Measurements from ENCODE around the gene NAT8. TPM values are rescaled to one million over a fixed set of nuclear protein-coding genes. Genes with fewer than 3 reads are reported as not detected.
"Not testable (repeated sequence)": the region's sequence is repeated elsewhere in the genome, so short reads cannot be mapped to it uniquely, and the experiment has no call there.

The NAT8 gene, protein sequence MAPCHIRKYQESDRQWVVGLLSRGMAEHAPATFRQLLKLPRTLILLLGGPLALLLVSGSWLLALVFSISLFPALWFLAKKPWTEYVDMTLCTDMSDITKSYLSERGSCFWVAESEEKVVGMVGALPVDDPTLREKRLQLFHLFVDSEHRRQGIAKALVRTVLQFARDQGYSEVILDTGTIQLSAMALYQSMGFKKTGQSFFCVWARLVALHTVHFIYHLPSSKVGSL
- total RNA-seq: not detected

DNA sequence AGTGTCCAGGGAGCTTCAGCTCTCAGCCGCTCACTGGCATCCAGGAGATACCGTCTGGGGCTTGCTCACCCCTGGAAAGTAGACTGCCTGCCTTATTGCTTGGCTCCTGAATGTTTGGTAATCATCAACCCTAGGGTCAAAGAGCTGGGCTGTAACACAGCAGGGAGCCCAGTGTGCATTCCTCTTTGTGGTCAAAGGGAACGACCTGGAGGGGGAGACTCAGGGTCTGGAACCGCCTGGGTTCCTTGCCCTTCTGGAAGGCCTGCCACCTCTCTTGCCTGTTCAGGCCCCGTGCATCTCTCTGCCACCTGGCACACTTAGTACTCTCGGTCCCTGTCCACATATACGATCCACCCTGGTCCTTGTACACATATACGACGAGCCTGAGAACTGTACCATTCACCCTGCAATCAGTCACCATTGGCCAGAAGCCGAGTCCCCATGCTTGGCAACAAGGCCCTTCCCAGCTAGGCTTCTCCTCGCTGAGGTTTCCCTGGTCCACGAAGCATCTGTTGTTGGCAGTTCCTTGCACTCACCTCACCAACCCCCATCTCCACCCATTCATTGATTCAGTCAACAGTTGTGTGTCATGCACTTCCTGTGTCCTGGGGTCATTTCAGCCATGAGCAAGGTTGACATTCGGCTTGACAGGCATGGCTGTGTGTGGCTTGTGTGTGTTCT is at the start of gene NAT8:
Gene NAT8 (minus strand): TSS at position 85 of the 681 bp plus-strand sequence. CDS start 794 bp downstream, outside the sequence.
- ATAC-seq: no peak

DNA sequence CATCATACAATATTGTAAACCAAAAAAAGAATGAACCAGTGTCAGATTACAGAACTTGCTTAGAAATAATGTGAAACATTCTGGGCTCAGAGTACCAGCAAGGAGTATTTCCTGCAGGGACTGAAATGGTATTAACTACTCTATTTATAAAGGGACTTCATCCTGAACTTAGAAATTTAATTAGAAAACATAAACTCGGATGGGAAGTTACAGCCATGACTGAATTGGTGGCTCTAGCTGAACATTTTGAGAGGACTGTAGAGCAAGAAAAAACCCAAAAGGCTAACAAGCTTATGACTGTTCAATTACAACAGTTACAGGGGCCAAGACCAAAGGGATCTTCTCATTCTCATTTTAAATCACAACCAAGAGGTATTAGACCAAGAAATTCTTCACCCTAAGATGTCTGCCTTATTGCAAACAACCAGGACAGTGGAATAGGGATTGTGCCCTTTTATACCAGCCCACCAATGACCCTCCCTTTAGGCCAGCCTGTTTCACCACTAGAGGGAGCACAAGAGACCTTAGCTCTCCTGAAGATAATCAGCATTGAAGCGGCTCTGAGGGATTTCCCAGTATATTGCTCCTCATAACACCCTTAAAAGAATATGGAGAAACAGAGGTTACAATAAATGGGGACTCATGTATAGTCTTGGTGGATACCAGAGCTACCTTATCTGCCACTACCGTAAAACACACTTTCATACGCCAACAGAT is 48.3 kb upstream of the NAT8 start:
- peak; percentile 67 for ATAC-seq

DNA sequence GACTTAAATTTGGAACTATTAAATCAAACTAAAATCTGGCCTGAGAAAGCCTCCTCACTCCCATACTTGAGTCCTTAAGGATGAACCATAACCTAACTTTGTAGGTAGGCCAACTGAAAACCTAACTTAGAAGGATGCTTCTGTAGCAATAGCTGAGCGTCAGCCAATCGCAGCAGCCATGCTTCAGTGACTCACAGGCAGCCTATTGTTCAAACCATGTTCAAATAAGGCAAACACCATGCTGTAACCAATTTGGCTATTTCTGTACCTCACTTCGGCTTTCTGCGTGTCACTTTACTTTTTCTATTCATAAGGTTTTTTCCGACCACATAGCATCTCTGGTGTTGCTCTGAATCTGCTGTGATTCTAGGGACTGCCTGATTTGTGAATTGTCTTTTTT is 46.3 kb upstream of the NAT8 start:
- not testable (repeated sequence) for ATAC-seq

DNA sequence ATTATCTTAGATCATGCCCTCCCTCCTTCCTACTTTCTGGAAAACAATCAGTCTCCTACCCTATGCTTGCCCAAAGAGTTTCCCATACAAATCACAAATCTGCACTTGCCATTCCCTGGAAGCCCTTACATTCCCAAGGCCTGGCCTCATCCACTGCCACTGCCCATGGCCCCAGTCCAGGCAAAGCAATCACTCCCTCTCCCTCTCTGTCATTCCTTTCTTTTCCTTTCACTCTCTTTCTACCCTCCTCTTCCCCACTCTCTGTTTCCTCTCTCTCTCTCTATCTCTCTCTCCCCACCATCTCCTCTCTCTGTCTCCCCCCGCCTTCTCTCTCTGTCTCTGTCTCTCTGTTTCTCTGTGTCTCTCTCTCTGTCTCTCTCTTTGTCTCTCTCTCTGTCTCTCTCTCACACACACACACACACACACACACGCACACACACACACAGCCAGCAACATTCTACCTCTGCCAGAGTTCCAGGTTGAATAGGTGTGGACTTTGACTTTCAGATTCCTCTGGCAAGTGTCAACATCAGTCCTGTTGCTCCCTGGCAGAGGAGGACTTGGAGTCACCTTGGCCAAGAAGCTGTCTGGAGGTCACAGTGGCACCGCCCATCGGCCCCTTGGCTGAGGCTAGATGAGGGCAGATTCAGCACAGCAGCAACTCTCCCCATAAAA is 43.7 kb upstream of the NAT8 start:
- no peak for ATAC-seq

DNA sequence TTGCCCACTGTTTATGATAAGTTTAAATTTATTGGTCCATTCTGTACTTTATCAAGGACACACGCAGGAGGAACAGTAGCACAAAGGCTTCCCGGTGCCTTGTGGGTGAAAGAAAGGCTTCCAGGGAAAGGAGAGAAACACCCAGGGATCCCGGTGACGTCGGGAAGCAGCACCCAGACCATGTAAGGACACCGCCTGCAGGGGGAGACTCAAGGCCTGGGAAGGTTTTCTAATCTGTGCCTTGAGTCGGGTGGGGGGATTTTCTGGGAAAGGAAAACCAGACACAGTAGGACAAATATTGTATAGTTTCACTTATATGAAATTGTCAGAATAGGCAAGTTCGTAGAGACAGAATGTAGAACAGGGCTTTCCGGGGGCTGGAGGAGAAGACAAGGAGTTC is 42.7 kb upstream of the NAT8 start:
- ATAC-seq: not testable (repeated sequence)

DNA sequence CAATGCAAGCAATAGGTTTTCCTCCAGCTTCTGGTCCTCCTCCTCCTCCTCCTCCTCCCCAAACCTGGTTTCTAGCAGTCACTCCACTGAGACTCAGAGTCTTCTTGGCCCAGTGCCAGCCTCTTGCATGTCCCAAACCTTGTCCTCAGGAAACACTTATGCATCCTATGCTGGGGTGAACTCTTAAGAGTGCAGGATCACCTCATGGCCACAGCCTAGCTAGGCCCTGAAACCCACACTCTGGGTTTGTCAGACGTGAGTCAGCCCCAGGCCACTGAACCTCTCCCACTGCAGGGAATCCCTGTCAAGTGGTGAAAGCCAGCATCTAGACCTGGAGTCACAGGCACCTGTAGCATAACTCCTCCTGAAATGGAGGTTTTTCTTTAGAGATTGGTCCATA is 42.1 kb upstream of the NAT8 start:
- ATAC-seq: not testable (repeated sequence)

DNA sequence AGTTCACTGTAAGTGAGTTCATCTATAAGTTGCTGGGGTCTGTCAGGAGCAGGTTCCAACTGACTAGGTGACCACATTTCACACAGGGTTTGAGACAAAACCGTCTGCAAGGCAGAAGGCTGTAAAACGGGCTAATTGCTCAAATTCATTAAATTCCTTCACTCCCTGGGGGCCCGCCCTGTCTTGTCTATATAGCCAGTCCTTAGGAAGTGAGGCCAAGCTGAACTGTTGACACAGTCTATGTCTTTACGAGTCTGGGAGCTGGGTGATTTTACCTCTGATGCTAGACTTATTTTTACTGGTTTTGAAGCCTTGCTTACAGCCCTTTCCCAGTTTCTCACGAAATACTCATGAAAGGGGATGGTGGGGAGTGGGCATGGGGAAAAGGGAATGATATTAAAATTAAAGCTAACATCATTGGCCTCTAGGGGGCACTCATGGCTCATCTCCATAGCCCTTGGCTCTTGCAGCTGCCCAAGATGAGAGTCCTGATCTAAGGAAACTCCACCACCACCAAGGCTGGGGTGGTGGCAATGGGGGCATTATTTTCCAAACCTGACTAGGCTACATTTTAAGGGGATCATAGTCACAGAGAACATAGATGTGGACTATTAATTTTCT is 37.8 kb upstream of the NAT8 start:
- peak; percentile 63 for ATAC-seq

DNA sequence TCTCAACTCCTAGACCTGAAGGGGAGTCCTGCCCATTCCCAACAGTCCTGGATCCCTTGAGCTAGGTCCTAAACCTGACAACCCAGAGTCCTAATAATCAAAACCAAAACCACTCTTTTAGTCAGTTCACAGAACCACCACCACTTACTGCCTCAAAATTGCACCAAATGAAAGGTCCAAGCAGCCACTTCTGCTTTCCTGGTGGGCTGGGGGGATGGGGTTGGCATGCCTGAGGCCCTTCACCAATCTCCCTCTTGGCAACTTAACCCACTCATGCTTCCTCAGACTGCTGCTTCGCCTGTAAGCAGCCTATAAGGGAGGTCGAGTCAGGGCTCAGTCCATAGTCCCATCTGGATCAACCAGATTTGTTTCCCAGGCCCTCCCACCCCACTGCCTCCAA is 37.0 kb upstream of the NAT8 start:
- not testable (repeated sequence) for ATAC-seq

DNA sequence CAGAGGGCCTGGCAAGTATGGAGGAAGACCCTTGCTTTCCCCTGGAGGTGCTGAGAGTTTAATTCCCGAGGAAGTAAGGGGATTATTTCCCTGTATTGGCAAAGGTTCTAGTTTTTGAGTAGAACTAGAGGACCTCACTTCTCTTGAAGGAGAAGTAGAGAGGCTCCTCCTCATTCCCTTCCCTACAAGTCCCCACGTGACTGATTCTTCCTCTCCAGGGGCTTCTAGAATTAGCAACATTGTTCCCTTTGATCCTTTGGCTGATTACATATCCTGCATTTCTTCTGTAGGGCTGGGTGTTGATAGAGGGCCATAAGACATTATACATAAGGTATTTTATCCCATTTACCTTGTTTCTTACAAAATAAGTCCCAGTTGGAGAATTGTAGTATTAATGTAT is 35.8 kb upstream of the NAT8 start:
- not testable (repeated sequence) for ATAC-seq

DNA sequence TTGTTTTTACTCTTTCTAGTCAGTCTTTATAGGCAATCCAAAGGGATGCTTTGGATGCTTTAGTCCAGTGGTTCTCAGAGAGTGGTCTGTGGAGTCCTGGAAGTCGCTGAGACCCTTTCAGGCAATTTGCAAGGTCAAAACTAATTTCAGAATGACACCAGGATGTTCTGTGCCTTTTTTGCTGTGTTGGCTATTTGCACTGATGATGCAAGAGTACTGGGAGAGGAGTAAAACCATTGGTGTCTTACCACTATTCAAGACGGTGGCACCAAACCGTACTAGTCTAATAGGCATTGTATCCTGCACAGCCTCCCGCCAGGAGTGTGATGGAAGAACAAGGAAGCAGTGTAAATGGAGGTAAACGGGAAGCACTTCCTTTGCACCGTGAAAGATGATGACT is 34.0 kb upstream of the NAT8 start:
- not testable (repeated sequence) for ATAC-seq

DNA sequence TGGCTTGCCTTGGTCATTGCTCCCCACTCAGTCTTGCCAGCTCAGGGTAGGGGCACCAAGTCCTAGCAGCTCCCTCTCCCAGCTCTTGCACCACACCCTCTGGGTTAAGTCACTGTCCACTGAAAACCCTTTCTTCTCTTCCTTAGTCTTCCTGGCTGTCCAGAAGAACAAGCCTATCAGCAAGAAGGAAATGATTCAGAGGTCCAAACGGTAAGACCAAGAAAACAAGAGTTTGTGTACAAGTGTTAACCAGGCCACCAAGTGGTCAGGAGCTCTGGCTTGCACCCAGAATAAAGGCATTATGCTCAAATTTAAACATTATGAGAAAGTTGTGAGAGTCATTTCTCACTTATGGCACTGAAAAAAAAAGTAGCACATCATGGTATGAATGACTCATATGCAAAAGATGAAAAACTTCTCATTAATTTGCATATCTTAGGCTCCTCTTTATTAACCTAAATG is 32.5 kb upstream of the NAT8 start:
- peak; percentile 70 for ATAC-seq

DNA sequence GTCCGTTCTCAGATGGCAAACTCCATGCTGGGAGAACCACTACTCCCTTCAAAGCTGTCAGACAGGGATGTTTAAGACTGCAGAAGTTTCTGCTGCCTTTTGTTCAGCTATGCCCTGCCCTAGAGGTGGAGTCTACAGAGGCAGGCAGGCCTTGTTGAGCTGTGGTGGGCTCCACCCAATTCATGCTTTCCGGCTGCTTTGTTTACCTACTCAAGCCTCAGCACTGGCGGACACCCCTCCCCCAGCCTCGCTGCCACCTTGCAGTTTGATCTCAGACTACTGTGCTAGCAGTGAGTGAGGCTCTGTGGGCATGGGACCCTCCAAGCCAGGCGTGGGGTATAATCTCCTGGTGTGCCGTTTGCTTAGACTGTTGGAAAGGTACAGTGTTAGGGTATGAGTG is 27.8 kb upstream of the NAT8 start:
- not testable (repeated sequence) for ATAC-seq

DNA sequence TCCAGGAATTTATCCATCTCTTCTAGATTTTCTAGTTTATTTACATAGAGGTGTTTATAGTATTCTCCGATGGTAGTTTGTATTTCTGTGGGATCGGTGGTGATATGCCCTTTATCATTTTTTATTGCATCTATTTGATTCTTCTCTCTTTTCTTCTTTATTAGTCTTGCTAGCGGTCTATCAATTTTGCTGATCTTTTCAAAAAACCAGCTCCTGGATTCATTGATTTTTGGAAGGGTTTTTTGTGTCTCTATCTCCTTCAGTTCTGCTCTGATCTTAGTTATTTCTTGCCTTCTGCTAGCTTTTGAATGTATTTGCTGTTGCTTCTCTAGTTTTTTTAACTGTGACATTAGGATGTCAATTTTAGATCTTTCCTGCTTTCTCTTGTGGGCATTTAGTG is 25.0 kb upstream of the NAT8 start:
- ATAC-seq: not testable (repeated sequence)

DNA sequence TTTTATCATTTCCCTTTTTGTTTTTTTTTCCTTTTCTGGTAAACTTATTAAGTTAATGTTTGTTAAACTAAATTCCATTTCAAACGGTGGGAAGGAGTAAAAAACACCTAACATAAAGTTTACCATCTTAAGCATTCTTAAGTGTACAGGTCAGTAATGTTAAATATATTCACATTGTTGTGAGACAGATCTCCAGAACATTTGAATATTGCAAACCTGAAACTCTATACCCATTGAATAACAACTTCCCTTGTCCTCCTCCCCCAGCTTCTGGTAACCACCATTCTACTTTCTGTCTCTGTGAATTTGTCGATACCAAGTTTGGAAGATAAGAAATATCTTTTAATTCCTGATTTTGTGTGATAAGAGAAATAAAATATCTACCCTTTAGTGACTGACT is 12.0 kb upstream of the NAT8 start:
- ATAC-seq: no peak

DNA sequence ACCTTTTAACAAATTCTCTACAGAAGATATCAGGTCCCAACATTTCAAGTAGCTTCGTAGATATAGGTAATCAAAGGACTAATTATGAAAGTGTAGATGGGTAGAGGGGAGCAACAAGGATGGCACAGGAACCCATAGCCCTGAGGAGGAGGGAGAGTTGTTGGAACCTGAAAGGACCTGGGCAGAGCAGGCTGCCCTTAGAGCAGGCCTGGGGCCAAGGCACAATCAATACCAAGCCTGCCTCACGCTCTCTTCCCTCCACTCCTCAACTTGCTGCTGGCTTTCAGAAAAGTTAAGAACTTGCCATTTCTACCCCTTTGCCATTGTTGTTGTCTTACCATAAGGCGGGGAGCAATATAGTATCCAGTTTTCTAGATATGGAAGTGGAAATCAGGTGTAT is 10.1 kb upstream of the NAT8 start:
- no peak for ATAC-seq

DNA sequence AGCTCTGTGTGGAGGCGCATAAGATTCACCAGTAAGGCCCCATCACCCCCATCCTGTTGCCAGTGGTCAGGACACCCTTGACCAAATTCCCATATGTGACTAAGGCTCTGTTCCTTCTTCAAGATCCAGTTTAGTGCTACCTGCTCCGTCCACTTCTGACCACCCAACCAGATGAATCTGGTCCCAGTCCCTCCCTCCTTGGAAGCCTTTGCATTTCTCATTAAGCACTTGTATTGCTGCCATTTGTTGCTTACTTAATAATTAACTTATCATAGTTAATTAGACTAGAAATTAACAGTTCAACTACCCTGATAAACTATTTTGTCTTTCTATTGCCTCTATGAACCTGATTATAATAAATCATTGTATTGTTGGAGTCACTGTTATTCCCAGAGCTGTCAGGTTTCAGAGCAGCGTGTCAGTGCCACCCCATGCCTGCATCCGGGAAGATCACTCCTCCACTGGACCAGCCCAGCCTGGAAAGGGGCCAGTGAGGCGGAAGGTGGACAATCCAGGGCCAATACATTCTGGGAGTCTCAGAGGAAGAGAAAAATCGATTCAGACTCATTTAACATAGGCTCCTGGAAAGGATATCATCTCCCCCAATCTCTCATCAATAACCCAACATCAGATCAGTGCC is 9.5 kb upstream of the NAT8 start:
- ATAC-seq: no peak

DNA sequence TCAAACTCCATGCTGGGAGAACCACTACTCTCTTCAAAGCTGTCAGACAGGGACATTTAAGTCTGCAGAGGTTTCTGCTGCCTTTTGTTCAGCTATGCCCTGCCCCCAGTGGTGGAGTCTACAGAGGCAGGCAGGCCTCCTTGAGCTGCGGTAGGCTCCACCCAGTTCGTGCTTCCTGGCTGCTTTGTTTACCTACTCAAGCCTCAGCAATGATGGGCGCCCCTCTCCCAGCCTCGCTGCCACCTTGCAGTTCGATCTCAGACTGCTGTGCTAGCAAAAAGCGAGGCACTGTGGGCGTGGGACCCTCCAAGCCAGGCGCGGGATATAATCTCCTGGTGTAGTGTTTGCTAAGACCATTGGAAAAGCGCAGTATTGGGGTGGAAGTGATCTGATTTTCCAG is 5.5 kb upstream of the NAT8 start:
- not testable (repeated sequence) for ATAC-seq

DNA sequence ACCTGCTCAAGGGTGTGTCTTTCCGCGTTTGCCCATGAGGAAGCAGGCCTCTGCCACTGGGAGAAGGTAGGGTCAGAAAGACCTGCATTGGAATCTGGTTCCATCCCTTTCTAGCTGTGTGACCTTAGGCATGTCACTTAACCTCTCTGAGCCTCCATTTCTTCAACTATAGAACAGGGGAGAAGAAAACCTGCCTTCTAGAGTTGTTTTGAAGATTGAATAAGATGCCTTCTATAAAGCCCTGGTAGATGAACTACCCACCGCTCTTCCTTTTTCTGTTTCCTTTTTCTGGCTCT is 507 bp downstream of the NAT8 start:
- ATAC-seq: no peak

DNA sequence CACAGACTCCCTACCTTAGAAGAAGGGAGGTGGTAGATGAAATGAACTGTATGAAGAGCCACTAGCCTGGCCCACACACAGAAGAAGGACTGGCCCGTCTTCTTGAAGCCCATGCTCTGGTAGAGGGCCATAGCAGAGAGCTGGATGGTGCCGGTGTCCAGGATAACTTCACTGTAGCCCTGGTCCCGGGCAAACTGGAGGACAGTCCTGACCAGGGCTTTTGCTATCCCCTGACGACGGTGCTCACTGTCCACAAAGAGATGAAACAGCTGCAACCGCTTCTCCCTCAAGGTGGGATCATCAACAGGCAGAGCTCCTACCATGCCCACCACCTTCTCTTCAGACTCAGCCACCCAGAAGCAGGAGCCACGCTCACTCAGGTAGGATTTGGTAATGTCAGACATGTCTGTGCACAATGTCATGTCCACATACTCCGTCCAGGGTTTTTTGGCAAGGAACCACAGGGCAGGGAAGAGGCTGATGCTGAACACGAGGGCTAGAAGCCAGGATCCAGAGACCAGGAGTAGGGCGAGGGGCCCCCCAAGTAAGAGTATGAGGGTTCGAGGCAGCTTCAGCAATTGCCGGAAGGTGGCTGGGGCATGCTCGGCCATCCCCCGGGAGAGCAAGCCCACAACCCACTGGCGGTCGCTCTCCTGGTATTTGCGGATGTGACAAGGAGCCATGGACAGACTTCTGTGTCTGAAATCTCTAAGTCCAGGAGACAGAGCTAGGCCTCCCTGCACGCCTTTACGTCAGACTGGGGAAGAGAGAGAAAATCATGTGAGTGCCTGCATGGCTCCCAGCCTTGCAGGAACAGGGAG is 1.1 kb downstream of the NAT8 start:
- peak; percentile 23 for ATAC-seq

DNA sequence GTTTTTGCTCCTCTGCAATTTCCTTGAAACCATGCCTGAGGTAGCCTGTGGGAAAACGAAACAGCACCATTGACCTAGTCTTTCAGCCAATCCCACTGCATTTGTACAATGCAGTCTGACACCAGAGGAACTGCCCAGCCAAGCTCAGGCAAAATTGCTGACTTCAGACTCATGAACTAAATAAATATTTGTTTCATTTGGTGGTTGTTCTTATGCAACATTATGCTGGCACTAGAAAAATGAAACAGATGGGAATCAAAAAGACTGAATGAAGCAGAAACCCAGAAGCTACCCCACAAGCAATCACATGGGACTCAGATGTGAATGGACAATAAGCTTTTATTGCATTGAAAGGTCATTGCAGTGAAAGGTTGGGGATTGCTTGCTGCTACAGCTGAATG is 1.7 kb downstream of the NAT8 start:
- no peak for ATAC-seq

DNA sequence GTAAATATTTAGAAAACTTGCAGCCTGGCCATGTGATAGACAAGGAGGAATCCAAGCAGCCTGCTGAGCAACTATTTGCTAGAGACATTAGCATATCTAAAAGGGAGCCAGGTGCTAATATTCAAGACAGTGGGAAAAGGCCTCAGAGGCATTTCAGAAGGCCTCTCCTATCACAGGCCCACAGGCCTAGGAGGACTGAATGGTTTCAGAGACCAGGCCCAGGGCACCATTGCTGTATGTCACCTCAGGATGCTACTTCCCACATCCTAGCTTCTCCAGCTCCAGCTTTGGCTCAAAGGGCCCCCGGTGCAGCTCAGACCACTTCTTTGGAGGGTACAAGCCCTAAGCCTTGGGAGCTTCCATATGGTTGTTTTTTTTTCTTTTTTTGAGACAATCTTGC is 3.8 kb downstream of the NAT8 start:
- no peak for ATAC-seq
